ENCODE data around the gene ANKMY1.

Gene ANKMY1

DNA sequence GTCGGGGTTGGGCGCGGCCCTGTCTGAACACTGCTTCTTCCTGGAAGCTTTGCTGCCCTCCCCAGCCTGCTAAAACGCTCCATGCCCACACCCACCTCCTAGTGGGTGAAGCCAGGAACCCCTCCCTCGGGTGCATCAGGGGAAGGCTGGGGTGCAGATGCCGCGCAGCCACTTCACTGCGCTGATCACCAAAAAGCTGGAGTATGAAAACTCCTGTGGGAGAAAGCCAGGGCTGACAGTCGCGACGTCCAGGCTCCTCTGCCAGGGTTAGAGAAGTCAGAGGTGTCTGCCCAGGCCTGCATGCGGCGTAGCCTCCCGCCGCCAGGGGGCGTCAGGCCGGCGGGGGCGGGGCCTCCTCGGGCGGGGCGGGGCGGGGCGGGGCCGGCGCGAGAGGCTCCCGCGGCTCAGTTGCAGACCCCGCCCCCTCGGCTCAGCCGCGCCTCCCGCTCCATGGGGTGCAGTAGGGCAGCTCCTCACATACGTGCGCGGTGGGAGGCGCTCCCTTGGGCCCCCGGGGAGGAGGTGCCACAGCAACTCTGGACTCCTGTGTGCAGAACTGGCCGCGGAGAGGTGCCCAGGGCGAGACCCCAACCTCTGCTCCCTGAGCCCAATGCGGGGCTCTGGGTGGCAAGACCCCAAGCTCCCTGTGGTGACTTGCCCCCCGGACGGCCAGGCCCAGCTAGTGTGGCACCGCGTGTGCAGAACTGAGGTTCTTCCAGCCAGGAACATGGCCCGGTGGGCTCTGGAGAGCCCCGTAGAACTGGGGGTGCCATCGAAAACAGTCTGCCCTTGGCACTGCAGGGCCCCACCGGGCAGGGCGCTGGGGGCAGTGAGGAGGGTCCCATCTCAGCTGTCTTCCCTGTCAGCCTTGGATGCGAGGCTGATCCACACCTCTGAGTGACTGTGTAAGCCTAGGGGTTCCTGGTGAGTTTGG, 8.7 kb upstream of the ANKMY1 start:
- TF ChIP-seq, protein P1, sequence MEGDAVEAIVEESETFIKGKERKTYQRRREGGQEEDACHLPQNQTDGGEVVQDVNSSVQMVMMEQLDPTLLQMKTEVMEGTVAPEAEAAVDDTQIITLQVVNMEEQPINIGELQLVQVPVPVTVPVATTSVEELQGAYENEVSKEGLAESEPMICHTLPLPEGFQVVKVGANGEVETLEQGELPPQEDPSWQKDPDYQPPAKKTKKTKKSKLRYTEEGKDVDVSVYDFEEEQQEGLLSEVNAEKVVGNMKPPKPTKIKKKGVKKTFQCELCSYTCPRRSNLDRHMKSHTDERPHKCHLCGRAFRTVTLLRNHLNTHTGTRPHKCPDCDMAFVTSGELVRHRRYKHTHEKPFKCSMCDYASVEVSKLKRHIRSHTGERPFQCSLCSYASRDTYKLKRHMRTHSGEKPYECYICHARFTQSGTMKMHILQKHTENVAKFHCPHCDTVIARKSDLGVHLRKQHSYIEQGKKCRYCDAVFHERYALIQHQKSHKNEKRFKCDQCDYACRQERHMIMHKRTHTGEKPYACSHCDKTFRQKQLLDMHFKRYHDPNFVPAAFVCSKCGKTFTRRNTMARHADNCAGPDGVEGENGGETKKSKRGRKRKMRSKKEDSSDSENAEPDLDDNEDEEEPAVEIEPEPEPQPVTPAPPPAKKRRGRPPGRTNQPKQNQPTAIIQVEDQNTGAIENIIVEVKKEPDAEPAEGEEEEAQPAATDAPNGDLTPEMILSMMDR (IDR thresholded peaks at IDR 0.05; ENCODE audit: insufficient read depth, low read length, poor library complexity, severe bottlenecking), result peak; percentile 85
- TF ChIP-seq EZH2phosphoT487 (conservative IDR thresholded peaks at IDR 0.05; ENCODE audit: low read length), result no peak
- Histone ChIP-seq H3K27me3 (ENCODE audit: low read length) (no peaks in the 10 kb centered on the region), H3K9me3 (ENCODE audit: insufficient read depth, low read length) (no peaks in the 10 kb centered on the region), H3K27ac (ENCODE audit: low read depth, low read length) (peak overlapping the region; percentile 93), H3K9me2 (replicated peaks; ENCODE audit: insufficient read depth, low read length) (no peaks in the 10 kb centered on the region), H3K36me3 (ENCODE audit: low read length) (no peaks in the 10 kb centered on the region), H3K9ac (ENCODE audit: low read length) (peak overlapping the region; percentile 73), H3K4me3 (ENCODE audit: insufficient read depth, low read length, poor library complexity, severe bottlenecking) (peak overlapping the region; percentile 56), H4K20me1 (ENCODE audit: low read depth, low read length) (no peaks in the 10 kb centered on the region), H3K79me2 (ENCODE audit: insufficient read depth, low read length) (peaks cover 30% of the 10 kb centered on the region), H3K4me2 (ENCODE audit: low read depth, low read length, poor library complexity, severe bottlenecking) (peak overlapping the region; percentile 93), H3F3A (ENCODE audit: insufficient read depth) (peaks cover 28% of the 10 kb centered on the region), H2AFZ (ENCODE audit: low read depth, low read length, severe bottlenecking) (peak overlapping the region; percentile 23)

DNA sequence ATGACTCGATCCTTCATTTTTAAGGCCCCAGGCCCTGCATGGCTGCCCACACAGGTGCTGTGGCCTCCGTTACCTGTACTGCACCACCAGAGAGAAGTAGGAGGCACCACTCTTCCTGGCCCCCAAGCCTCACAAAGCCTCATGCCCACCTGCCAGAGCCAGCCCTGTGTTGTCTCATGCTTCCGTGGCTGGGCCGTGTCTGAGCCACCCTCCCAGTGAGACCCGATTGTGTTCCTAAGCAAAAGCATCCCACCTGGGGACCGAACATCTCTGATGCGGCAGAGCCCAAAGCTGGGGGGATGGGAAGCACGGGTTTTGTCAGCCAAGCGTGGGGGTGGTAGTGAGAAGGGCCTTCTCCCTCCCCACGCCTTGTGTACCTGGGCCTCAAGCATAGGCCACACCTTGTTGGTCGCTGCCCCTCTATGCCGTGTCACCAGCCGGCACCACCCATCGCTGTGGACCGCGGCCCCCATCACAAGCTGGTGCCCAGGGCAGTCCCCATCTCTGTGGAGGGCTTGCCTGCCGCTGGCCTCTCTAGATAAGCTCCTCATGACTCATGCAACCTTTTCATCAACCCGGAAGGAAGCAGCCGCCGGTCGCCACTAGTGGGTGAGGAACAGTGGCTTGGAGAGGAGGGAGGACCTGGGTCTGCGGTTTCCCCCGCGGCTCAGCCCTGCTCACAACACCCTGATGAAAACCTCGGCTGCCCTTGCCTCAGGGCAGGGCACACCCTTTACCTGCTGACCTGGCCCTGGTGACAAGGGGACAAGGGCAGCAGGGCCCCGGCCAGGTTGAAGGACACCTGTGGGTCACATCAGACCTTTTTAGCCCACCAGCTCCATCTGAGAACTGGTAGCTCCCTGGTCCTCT, 7.8 kb upstream of the ANKMY1 start:
- TF ChIP-seq, protein P1 (IDR thresholded peaks at IDR 0.05; ENCODE audit: insufficient read depth, low read length, poor library complexity, severe bottlenecking), result no peak
- no peak for TF ChIP-seq EZH2phosphoT487 (conservative IDR thresholded peaks at IDR 0.05; ENCODE audit: low read length)
- no peaks in the 10 kb centered on the region for H4K20me1 ChIP-seq (ENCODE audit: low read depth, low read length)
- H3K9me2 ChIP-seq (replicated peaks; ENCODE audit: insufficient read depth, low read length), result no peaks in the 10 kb centered on the region
- peaks cover 28% of the 10 kb centered on the region for H3F3A ChIP-seq (ENCODE audit: insufficient read depth)
- H3K4me2 ChIP-seq (ENCODE audit: low read depth, low read length, poor library complexity, severe bottlenecking), result peak overlapping the region; percentile 93
- peak overlapping the region; percentile 23 for H2AFZ ChIP-seq (ENCODE audit: low read depth, low read length, severe bottlenecking)
- peaks cover 30% of the 10 kb centered on the region for H3K79me2 ChIP-seq (ENCODE audit: insufficient read depth, low read length)
- peak overlapping the region; percentile 48 for H3K4me3 ChIP-seq (ENCODE audit: insufficient read depth, low read length, poor library complexity, severe bottlenecking)
- peak overlapping the region; percentile 93 for H3K27ac ChIP-seq (ENCODE audit: low read depth, low read length)
- no peaks in the 10 kb centered on the region for H3K27me3 ChIP-seq (ENCODE audit: low read length)
- H3K36me3 ChIP-seq (ENCODE audit: low read length), result no peaks in the 10 kb centered on the region
- H3K9ac ChIP-seq (ENCODE audit: low read length), result peak overlapping the region; percentile 73
- H3K9me3 ChIP-seq (ENCODE audit: insufficient read depth, low read length), result no peaks in the 10 kb centered on the region

DNA sequence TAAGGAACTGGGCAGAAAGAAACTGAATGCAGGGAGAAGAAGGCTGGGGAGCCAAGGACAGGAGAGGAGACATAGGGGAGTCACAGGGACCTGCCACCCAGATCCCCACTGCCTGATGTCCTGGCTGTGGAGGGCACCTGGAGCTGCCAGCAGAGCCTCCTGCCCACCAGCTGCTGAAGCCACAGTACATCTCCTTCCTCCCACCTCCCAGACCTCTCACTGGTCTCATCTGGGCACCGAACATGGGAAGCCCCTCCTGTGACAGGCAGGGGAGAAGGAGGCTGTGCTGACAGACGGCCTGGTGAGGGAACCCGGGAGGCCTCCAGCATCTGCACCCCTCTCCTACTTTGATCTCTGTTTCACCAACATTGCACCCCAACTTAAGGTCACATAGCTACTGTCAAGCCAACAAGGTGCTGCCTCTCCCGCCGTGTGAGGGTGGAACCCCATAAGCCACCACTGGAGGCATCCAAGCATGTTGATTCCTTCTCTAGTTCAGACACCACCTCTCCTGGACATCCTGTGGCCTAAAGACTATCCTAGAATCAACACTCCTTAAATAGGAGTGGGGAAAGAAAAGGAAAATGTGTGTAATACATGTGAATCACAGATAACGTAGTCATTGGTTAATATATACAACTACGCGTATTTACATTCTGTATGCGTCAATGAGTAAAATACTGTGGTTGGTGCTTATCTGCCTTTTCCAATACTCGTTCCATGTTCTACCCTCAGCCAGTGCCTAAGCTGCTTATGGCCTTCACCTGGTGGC, 7.0 kb upstream of the ANKMY1 start:
- Histone ChIP-seq H3F3A (ENCODE audit: insufficient read depth) (peaks cover 32% of the 10 kb centered on the region), H3K27me3 (ENCODE audit: low read length) (no peaks in the 10 kb centered on the region), H3K4me3 (ENCODE audit: insufficient read depth, low read length, poor library complexity, severe bottlenecking) (no peak overlapping the region), H4K20me1 (ENCODE audit: low read depth, low read length) (no peaks in the 10 kb centered on the region), H2AFZ (ENCODE audit: low read depth, low read length, severe bottlenecking) (no peak overlapping the region), H3K9ac (ENCODE audit: low read length) (peak overlapping the region; percentile 73), H3K27ac (ENCODE audit: low read depth, low read length) (peak overlapping the region; percentile 93), H3K9me2 (replicated peaks; ENCODE audit: insufficient read depth, low read length) (no peaks in the 10 kb centered on the region), H3K36me3 (ENCODE audit: low read length) (no peaks in the 10 kb centered on the region), H3K9me3 (ENCODE audit: insufficient read depth, low read length) (no peaks in the 10 kb centered on the region), H3K4me2 (ENCODE audit: low read depth, low read length, poor library complexity, severe bottlenecking) (peak overlapping the region; percentile 93), H3K79me2 (ENCODE audit: insufficient read depth, low read length) (peaks cover 24% of the 10 kb centered on the region)
- TF ChIP-seq EZH2phosphoT487 (conservative IDR thresholded peaks at IDR 0.05; ENCODE audit: low read length), result no peak
- TF ChIP-seq, protein P1 (IDR thresholded peaks at IDR 0.05; ENCODE audit: insufficient read depth, low read length, poor library complexity, severe bottlenecking), result no peak

Data from SU-DHL-6 (cell line).